HG02885 (cell line): ENCODE measurements around the gene GPC5.
"Not testable (repeated sequence)": the region's sequence is repeated elsewhere in the genome, so short reads cannot be mapped to it uniquely, and the experiment has no call there.

ENCODE experiments used
- ATAC-seq: cut with Tn5 transposase; IDR thresholded peaks from one replicate; pipeline ENCODE4 v1.9.1; 2021; ENCODE audit warnings: mild to moderate bottlenecking; ENCODE audit not compliant: unreplicated experiment, poor library complexity

The GPC5 gene

DNA sequence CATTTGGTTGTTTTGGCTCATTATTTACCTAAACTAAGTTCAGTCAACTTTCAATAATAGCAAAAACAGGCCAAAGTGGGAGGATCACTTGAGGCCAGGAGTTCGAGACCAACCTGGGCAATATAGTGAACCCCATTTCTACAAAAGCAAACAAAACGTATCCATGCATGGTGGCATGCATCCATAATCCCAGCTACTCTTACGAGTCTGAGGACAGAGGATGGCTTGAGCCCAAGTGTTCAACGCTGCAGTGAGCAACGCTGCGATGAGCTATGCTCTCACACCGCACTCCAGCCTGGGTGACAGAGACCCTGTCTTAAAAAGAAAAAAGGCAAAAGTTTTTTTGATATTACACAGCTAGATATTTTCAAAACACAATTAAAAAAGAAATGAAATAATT is 1258.2 kb downstream of the GPC5 start:
- no peak for ATAC-seq

DNA sequence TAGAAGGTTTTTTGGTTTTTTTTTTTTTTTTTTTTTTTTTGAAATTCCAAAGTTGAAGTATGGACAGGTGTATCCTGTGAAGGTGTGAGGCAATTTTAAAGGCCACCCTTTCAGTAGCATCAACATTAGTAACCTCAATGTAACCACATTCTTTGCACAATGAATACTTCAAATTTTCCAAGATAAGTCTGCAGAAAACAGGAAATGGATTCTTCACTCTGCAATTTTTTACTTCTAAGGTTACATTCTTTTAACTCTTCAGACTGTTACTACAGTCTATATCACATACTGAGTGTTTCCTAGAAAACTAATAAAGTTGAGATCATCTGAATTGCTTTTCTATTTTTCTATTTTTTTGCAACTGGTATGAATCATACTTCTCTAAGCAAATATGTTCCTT is 1259.1 kb downstream of the GPC5 start:
- no peak for ATAC-seq

DNA sequence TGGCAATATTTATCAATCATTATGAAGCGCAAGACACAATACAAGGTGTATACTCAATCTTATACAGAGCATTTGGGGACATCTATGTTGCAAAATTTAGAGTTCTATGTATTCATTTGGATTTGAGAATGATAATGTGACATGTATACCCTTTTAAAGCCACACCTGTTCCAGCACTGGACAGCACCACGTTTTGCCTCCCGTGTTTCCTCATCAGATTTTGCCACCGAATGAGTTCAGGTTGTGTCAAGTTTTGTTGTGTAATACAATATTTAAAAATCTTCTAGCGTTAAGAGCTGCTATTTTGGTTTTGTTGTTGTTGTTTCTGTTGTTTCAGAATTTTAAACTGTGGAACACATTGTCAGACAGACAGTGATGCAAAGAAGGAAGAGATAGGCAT is 1259.9 kb downstream of the GPC5 start:
- ATAC-seq, result no peak

DNA sequence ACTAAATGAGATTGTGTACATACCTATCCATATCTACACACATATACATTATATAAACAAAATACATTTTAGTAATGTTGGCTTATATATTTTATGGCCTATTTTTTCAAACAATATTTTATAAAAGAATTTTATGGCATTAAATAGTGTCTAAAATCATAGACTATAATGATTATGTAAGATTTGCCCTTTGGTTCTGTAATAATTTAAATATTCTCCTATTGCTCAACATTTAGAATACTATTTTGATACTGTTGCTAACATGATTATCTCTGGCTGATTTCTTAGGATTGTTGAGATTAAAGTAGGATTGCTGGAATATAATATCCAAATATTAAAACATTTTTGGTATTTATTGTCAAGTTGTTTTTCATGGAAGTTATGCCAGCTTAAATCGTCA is 1263.0 kb downstream of the GPC5 start:
- ATAC-seq, result no peak

DNA sequence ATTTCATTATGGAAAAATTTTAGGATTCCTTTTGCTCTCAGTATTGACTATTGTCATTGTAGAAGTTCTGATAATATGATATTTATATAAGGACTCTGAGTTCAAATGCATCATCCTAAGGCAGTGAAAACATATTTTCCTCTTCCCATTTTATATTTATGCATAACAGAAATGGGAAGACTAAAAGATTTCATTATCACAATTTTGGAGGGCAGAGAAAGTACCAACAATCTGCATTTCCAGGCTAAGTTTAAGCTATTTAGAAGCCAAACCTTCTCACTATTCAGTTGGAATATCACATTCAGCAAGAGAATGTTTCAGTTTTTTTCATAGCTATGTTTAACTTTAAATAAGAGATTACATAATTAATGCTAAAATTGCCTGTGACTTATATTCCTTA is 1269.7 kb downstream of the GPC5 start:
- ATAC-seq, result no peak

DNA sequence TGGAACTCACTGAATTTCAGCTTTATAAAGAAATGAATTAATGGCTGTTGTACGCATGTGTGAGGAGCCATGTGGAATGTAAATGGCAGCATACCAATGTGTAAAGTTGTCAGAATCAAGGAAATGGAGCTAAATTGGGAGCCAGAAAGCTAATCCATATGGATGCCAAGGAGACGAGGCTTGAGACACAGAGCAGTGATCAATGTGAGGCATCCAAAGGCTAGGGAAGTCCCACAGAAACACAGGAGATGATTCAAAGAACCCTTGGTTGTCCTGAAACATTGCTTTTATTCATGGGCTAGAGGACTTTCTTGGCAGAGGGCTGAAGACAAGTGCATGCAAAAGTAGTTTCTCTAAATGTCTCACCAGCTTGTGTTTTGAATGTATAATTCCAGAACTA is 1271.7 kb downstream of the GPC5 start:
- ATAC-seq, result no peak

DNA sequence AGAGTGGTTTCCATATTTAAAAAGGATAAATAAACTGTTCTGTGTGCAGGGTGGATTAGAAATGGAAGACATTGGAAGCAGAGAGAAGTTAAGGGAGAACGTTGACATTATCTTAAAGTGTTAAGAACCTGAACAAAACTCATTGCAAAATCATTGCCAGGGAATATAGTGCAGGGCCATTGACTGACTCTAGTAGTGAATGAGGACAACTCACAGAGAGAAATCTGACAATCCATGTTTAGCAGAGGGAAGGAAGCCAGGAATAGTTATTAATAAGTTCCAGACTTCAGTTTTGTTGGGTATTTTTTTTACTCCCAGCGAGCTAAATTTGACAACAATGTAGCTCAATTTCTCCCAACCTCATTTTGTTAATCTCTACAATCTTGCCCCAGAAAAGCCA is 1273.4 kb downstream of the GPC5 start:
- ATAC-seq, result no peak

DNA sequence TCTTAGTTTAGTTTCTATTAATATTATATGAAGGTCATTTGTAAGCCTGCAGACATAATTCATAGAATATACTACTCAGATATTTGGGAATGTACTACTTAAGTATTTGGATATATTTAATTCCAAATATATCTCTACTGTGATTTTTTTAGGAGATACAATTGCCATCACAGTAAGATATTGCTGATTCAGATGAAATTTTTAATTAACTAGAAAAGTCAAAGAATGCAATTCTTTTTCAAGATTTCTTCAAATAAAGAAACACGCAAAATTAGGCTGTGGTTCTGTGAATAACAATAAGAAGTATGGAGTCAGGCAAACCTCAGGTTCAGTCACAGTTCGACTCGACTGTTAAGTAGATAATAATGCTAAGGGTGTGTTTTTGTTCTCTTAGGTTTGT is 1277.8 kb downstream of the GPC5 start:
- no peak for ATAC-seq

DNA sequence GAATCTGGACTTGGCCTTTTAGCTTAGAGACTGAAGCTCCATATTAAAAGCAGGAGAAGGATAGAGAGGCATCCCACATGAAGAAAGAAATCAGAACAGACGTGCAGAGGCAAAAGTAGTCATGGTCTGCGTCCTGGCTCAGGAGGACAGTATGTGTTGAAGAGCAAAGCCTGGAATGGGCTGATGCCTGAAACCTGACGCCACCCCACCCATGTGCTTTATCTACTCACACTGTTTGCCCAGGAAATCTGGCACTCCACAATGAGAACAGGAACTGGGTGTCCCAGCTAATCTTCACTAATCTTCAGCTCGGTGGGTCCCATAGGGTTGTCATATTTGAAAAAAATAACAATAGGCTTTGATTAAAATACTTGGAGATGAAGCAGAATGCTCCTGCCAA is 1279.2 kb downstream of the GPC5 start:
- no peak for ATAC-seq

DNA sequence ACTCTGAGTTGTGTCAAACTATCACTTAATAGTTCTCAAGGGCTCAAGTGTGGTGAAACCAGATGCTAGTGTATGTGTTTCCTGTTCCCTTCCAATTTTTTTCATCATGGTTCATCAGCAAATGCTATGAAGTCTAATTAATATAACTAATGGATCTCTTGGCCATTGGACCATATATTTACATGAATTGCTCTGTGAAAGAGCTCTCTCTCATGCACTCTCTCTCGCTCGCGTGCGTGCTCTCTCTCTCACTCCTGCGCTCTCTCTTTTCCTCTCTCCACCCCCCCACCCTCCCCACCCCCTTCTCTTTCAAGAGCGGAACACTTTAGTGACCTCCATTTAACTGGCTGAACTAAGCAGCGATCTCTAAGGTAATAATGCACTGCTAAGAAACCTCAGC is 1281.2 kb downstream of the GPC5 start:
- ATAC-seq, result no peak

DNA sequence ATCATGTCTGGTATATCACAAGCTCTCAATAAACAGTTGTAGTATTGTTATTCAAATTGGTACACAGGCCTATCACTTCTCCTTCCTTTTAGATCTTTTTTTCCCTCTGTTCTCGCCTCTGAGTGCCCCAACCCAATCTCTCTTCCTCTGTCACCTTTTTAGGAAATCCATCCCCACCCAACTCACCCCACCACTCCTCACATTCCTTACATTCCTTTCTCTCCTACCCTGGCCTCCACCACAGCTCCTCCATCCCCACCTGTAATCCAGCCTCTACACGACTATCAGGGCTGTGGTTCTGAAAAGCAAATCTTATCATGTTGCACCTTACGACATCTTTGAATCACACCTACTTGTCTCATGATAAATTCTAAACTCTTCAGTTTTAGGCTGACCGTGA is 1282.8 kb downstream of the GPC5 start:
- no peak for ATAC-seq

DNA sequence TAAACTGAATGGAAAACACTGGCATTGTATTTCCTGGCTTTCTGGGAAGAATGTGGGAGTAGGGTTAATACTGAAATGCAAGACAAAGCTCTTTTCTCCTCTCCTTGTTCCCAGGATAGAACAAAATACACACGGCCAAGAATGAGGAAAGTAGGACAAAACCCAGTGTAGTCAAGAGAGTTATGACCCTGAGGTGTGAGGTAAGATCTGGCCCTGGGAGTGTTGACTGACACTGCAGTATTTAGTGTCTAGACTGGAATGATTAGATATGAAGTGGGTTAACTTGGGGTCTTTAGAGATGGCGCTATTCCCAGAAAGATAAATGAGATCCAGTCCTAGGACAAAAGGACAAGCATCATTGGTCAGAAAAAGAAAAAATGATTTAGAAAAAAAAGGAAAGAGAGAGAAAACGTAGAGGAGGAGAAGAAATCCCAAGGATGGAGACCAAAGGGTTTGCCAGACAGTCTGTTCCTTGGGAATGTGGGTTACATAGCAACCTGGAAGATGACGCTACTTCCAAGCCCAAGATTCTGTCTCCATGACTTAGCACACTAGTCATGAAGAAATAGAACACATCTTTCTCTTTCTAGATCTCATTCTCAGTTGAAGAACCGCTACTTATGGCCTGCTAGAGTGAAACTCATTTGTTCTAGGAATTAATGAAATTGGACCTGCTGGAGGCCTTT is 1284.6 kb downstream of the GPC5 start:
- no peak for ATAC-seq

DNA sequence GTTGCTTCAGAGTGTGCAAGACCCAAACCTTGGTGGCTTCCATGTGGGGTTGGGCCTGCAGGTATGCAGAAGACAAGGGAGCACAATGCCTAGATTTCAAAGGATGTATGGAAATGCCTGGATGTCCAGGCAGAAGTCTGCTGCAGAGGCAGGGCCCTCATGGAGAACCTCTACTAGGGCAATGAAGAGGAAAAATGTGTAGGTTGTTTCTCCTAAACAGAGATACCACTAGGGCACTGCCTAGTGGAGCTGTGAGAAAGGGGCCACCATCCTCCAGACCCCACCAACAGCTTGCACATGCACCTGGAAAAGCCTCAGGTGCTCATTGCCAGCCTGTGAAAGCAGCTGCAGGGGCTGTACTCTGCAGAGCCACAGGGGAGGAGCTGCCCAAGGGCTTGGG is 1295.6 kb downstream of the GPC5 start:
- ATAC-seq, result no peak

DNA sequence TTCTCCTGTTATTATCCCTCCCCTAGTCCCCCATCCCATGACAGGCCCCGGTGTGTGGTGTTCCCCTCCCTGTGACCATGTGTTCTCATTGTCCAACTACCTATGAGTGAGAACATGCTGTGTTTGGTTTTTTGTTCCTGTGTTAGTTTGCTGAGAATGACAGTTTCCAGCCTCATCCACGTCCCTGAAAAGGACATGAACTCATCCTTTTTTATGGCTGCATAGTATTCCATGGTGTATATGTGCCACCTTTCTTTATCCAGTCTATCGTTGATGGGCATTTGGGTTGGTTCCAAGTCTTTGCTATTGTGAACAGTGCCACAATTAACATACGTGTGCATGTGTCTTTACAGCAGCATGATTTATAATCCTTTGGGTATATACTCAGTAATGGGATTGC is 1297.4 kb downstream of the GPC5 start:
- not testable (repeated sequence) for ATAC-seq

DNA sequence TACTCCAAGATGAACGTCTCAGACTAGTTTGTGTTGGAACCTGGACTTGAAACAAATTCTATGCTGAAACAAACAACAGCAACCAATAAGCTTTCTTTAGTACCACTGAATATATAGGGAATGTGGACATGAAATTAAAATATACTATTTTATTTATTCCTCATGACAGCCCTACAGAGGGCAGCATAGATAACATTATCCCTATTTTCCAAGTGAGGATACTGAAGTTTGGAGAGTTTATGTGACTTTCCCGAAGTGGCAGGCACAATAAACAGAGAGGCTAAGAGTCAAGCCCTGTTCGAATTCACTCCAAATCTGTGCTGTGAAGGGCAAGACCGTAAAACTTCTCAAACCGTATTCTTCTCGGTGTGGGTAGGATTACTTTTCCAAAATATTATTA is 1318.3 kb downstream of the GPC5 start:
- no peak for ATAC-seq

DNA sequence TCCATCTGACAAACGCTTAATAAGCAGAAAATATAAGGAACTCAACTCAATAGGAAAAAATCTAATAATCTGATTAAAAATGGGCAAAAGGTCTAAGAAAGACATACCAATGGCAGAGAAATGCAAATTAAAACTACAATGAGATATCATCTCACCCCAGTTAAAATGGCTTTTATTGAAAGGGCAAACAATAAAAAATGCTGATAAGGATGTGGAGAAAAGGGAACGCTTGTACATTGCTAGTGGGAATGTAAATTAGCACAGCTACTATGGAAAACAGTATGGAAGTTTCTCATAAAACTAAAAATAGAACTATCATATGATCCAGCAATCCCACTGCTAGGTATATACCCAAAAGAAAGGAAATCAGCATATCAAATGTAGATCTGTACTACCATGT is 1319.4 kb downstream of the GPC5 start:
- ATAC-seq, result no peak

DNA sequence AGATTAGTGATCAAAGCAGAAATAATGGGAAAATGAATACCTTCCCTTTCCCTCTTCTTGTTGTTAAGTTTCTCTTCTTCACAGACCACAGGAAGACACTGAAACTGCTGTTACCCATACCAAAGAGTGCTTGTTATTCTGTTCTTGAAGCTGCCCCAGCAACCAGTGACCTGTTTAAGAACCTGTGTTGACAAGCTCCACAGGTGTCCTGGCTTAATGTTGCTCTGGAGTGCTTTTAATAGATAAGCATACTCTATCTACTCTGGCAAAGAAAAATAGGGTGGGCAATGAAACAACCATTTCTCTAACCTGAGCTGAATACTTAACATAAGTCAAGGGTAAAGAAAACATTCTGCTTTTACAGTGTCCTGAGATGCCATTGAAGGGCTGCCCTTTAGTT is 1321.4 kb downstream of the GPC5 start:
- no peak for ATAC-seq

DNA sequence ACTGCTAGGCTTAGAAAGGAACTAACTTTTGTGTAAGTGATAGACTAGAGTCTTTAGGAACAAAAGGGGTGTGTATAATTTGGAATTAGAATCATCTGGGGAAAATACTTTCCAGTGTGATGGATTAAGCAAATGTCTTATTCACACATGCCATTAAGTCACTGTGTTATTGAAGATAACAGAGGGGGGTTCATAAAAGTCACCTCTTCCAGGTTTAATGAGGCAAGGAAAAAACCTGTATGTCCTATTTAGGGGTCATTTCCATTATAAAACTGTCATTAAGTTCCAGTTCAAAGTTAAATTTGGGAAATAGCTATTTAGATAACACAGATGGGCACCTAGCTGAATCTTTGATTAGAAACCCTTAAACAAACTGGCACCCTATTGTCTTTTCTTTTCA is 1323.2 kb downstream of the GPC5 start:
- ATAC-seq, result no peak

DNA sequence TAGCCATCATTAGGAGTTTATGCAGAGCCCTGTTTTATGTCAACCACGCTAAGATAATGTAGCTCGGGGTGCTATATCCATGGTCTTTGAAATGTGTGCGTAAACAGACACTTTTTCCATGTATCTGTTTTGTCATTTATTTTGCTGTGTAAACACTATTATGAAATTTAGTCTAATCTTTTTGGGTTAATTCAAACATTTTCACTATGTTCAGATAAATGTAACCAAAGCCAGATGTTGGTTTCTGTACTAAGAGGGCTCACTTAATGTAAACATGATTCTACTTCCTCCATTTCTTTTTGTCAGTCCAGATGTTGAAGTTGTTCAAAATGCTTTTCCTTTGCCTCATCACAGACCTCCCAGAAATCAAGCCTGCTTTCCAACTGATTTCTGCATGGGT is 1328.7 kb downstream of the GPC5 start:
- no peak for ATAC-seq

DNA sequence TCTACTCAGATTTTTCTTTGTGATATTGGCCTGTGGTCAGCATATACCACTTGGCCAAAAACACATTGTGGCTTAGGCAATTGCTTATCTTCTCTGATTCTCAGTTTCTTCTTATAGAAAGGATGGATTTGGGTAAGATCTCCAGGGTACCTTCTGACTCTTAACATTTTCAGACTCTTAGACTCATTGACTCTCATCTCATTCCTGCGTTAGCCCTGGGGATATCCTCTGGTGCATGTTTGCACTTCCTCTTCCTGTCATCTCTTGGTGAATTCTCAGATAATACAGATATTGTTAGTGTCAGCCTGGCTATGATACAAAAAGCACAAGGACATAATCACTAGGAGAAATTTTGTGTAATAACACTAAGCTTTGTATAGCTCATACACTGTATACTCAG is 1335.6 kb downstream of the GPC5 start:
- no peak for ATAC-seq

DNA sequence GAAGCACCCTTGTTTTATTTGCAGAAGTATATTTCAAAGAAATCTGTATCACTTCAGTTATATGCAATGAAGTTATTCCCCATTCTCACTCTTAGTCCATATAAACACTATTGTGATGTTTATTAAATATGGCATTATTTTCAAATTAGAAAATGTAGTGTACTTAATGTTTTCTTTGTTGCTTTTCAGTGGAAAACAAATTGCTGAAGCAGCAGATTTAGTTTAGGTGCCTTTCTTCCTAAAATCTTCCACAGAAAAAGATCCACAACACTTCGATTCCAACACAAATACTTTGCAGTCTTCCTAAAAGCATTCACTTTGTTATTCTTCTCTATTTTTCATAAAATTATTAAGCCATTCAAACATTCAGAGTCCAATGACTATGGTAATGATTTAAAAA is 1336.1 kb downstream of the GPC5 start:
- ATAC-seq, result no peak

DNA sequence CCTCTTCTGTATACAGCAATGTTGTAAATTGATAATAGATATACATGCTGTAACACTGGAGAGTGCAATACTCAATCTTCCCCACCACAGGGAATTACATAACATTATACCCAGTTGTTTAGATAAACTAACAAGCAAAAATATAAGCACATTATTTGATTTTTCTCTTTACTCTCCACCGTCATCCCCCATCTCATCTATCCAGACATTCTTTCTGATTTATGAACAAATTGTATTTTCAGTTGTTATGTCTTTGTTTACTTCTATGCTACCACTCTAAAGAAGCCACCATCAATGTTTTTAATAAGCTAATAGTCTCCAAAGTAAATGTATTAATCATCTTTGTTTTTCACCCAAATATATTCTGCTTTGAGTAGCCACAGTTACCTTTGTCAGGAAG is 1337.5 kb downstream of the GPC5 start:
- ATAC-seq, result no peak

DNA sequence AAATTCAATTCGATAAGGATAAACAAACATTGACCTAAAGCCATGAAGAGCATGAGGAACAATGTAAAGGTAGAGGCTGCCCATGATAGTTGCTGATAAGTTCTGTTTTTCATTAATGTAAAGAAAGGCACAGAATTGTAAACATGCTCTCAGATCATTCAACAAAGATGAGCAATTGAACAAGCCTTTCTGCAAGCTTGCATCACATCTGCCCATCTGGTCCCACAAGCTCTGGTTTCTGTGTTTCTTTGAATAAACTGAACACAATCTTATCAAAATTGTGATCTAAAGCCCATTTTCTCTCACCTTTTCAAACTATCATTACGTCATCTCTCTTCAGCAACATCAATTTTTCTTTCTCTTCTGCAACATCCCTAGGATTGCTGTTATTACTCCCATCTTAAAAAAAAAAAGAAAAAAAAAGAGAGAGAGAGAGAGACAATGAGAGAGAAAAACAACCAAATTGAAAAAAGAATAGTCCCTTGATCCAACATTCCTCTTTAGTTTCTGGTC is 1340.9 kb downstream of the GPC5 start:
- no peak for ATAC-seq
